GM12878 (cell line): ENCODE measurements around the gene PRSS27.
"Not testable (repeated sequence)": the region's sequence is repeated elsewhere in the genome, so short reads cannot be mapped to it uniquely, and the experiment has no call there.

Experiments used
- CEBPB ChIP-seq, 2 experiments: fragments of 150-350 bp in 1 of 2; IDR thresholded peaks; 2 replicates each; pipeline ENCODE4 v1.6.1; 2012 to 2014; ENCODE audit warnings: low read depth in 2 of 2, low read length in 2 of 2, borderline replicate concordance in 1 of 2, inconsistent platforms in 1 of 2
- CTCF ChIP-seq, 3 experiments: IDR thresholded peaks in 2 of 3; conservative IDR thresholded peaks in 1 of 3; 2 replicates each; pipeline ENCODE4 v1.5.1; 2011; ENCODE audit warnings: low read depth in 3 of 3, low read length in 3 of 3, mild to moderate bottlenecking in 3 of 3, control low read depth in 2 of 3, moderate library complexity in 2 of 3, inconsistent platforms in 1 of 3, mixed read lengths in 1 of 3; ENCODE audit not compliant: control insufficient read depth in 2 of 3, insufficient read depth in 1 of 3; ENCODE audit errors: extremely low read depth in 1 of 3
- EP300 ChIP-seq, 2 experiments: fragments of 150-350 bp in 1 of 2; IDR thresholded peaks; 2 replicates each; pipeline ENCODE4 v1.6.1; 2011 to 2012; ENCODE audit warnings: low read depth in 2 of 2, low read length in 2 of 2, borderline replicate concordance in 1 of 2, improper control_type of control experiment in 1 of 2, inconsistent platforms in 1 of 2; ENCODE audit not compliant: control insufficient read depth in 1 of 2
- KDM1A ChIP-seq: fragments of 200-600 bp; sonication (generic); IDR thresholded peaks from 2 replicates; pipeline ENCODE4 v1.6.1; 2016; ENCODE audit warnings: borderline replicate concordance
- POLR2A ChIP-seq: IDR thresholded peaks from 2 replicates; pipeline ENCODE4 v1.6.1; 2011; ENCODE audit warnings: low read depth, mild to moderate bottlenecking, low read length
- POLR2AphosphoS5 ChIP-seq: IDR thresholded peaks from 2 replicates; pipeline ENCODE4 v1.6.1; 2011; ENCODE audit warnings: mild to moderate bottlenecking, low read length, inconsistent platforms
- RELA ChIP-seq: fragments of 450-650 bp; IDR thresholded peaks from 2 replicates; pipeline ENCODE4 v1.8.0; 2014; ENCODE audit warnings: borderline replicate concordance; ENCODE audit not compliant: partially characterized antibody
- SIN3A ChIP-seq: IDR thresholded peaks from 2 replicates; pipeline ENCODE4 v1.6.1; 2012; ENCODE audit warnings: low read depth, low read length, improper control_type of control experiment
- TAF1 ChIP-seq: IDR thresholded peaks from 2 replicates; pipeline ENCODE4 v1.6.1; 2011; ENCODE audit warnings: mild to moderate bottlenecking, low read depth, low read length, borderline replicate concordance
- TCF3 ChIP-seq: IDR thresholded peaks from 2 replicates; pipeline ENCODE4 v1.6.1; 2012; ENCODE audit warnings: low read depth, mild to moderate bottlenecking, low read length, borderline replicate concordance; ENCODE audit not compliant: insufficient read depth
- TCF7 ChIP-seq: IDR thresholded peaks from 2 replicates; pipeline ENCODE4 v1.6.1; 2014; ENCODE audit warnings: antibody characterized with exemption, borderline replicate concordance
- USF2 ChIP-seq: IDR thresholded peaks from 2 replicates; pipeline ENCODE4 v1.6.1; 2011; ENCODE audit warnings: low read depth, low read length, improper control_type of control experiment, borderline replicate concordance
- ZNF384 ChIP-seq: IDR thresholded peaks from 2 replicates; pipeline ENCODE4 v1.6.1; 2012; ENCODE audit warnings: low read depth, mild to moderate bottlenecking, low read length, improper control_type of control experiment, borderline replicate concordance

- TF ChIP-seq EP300 (IDR thresholded peaks at IDR 0.05; ENCODE audit: borderline replicate concordance in 1 of 2, control insufficient read depth in 1 of 2, low read depth in 2 of 2, low read length in 2 of 2); CEBPB (IDR thresholded peaks at IDR 0.05; ENCODE audit: borderline replicate concordance in 1 of 2, low read depth in 2 of 2, low read length in 2 of 2); SIN3A; ZNF384; TAF1; POLR2AphosphoS5; USF2; KDM1A; RELA; TCF7; CTCF (IDR thresholded peaks at IDR 0.05 in 2 of 3, conservative IDR thresholded peaks at IDR 0.05 in 1 of 3; ENCODE audit: control insufficient read depth in 2 of 3, extremely low read depth in 1 of 3, insufficient read depth in 1 of 3, low read depth in 3 of 3, low read length in 3 of 3); POLR2A; TCF3: not testable (repeated sequence)
Measured at GRCh38 chr16:2680360-2680759, 39.7 kb downstream of the PRSS27 start.
